IMR-90 (cell line): ENCODE measurements around the gene MAPK9. TPM values are rescaled to one million over a fixed set of nuclear protein-coding genes. Genes with fewer than 3 reads are reported as not detected.

Source experiments
- ATAC-seq: fragments of 200-7000 bp; cut with Tn5 transposase; 2 replicates; pipeline ENCODE4 v1.9.1; 2020; ENCODE audit warnings: low read depth, mild to moderate bottlenecking, moderate library complexity
- BruUV-seq: library from RNA; stranded (reverse); fragments of 400-500 nt; replicated peaks from 2 replicates; lab custom pipeline; 2021; lab: Mats Ljungman, UMichigan
- CTCF ChIA-PET: fragments of 300-600 bp; formaldehyde crosslinking; extraction: SDS; loops from one replicate; lab custom pipeline; 2021; ENCODE audit warnings: antibody characterized with exemption; lab: Yijun Ruan, JAX
- POLR2A ChIA-PET: fragments of 300-600 bp; sonication (Branson Sonifier 250); formaldehyde crosslinking; loops from one replicate; lab custom pipeline; 2022; ENCODE audit warnings: antibody characterized with exemption; ENCODE audit not compliant: unreplicated experiment; lab: Charles Lee
- DNase-seq: peaks from one replicate; pipeline ENCODE4 v3.0.0; 2013
- H2AFZ ChIP-seq: replicated peaks from 2 replicates; pipeline ENCODE3; 2013; ENCODE audit warnings: low read length, mild to moderate bottlenecking; ENCODE audit not compliant: poor library complexity
- H2AK5ac ChIP-seq: 2 replicates; pipeline ENCODE4 v1.6.1; 2013; ENCODE audit warnings: low read depth, low read length, inconsistent platforms
- H2AK9ac ChIP-seq: replicated peaks from 2 replicates; pipeline ENCODE3; 2013; ENCODE audit warnings: mild to moderate bottlenecking, low read depth, low read length, moderate library complexity; ENCODE audit not compliant: poor library complexity
- H2BK120ac ChIP-seq: 2 replicates; pipeline ENCODE4 v1.6.1; 2013; ENCODE audit warnings: low read depth, low read length, inconsistent platforms
- H2BK15ac ChIP-seq: 3 replicates; pipeline ENCODE4 v1.6.1; 2013; ENCODE audit warnings: low read depth, low read length, inconsistent platforms
- H2BK20ac ChIP-seq: 2 replicates; pipeline ENCODE4 v1.6.1; 2013; ENCODE audit warnings: low read depth, mild to moderate bottlenecking, inconsistent platforms, low read length, moderate library complexity
- H2BK5ac ChIP-seq: 2 replicates; pipeline ENCODE4 v1.6.1; 2013; ENCODE audit warnings: mild to moderate bottlenecking, low read depth, low read length, inconsistent platforms; ENCODE audit not compliant: poor library complexity, severe bottlenecking
- H3K14ac ChIP-seq: replicated peaks from 2 replicates; pipeline ENCODE4 v1.6.1; 2013; ENCODE audit warnings: low read depth, low read length, inconsistent platforms
- H3K18ac ChIP-seq: 2 replicates; pipeline ENCODE4 v1.6.1; 2013; ENCODE audit warnings: low read depth, low read length, control low read depth
- H3K23ac ChIP-seq: 2 replicates; pipeline ENCODE4 v1.6.1; 2013; ENCODE audit warnings: low read depth, low read length, inconsistent platforms
- H3K27ac ChIP-seq: 2 replicates; pipeline ENCODE4 v1.5.1; 2013; ENCODE audit warnings: mild to moderate bottlenecking, control low read depth, low read length; ENCODE audit not compliant: insufficient read depth
- H3K27me3 ChIP-seq: 2 replicates; pipeline ENCODE4 v1.6.1; 2013; ENCODE audit warnings: low read length; ENCODE audit not compliant: control insufficient read depth, insufficient read depth
- H3K36me3 ChIP-seq: 2 replicates; pipeline ENCODE4 v1.6.1; 2013; ENCODE audit warnings: low read length, mixed read lengths; ENCODE audit not compliant: control insufficient read depth, insufficient read depth
- H3K4ac ChIP-seq: 2 replicates; pipeline ENCODE4 v1.6.1; 2013; ENCODE audit warnings: low read depth, low read length, inconsistent platforms
- H3K4me1 ChIP-seq: 2 replicates; pipeline ENCODE4 v1.6.1; 2013; ENCODE audit warnings: low read length, mixed read lengths; ENCODE audit not compliant: control insufficient read depth, insufficient read depth
- H3K4me2 ChIP-seq: 2 replicates; pipeline ENCODE4 v1.6.1; 2013; ENCODE audit warnings: low read depth, mild to moderate bottlenecking, control low read depth, low read length, moderate library complexity
- H3K4me3 ChIP-seq: 2 replicates; pipeline ENCODE4 v1.5.1; 2013; ENCODE audit warnings: low read depth, mild to moderate bottlenecking, control low read depth, low read length, moderate library complexity; ENCODE audit not compliant: insufficient read depth
- H3K56ac ChIP-seq: 2 replicates; pipeline ENCODE4 v1.6.1; 2013; ENCODE audit warnings: low read length, inconsistent platforms; ENCODE audit not compliant: insufficient read depth; ENCODE audit errors: extremely low read depth
- H3K79me1 ChIP-seq, 2 experiments: 2 replicates each; pipeline ENCODE4 v1.6.1; 2013; ENCODE audit warnings: low read length in 2 of 2, inconsistent platforms in 1 of 2, low read depth in 1 of 2
- H3K9ac ChIP-seq: 2 replicates; pipeline ENCODE4 v1.6.1; 2013; ENCODE audit warnings: low read depth, low read length, control low read depth
- H3K9me1 ChIP-seq: 2 replicates; pipeline ENCODE4 v1.6.1; 2013; ENCODE audit warnings: low read length, inconsistent platforms; ENCODE audit not compliant: insufficient read depth
- H3K9me3 ChIP-seq: 2 replicates; pipeline ENCODE4 v1.6.1; 2013; ENCODE audit warnings: low read length; ENCODE audit not compliant: control insufficient read depth, insufficient read depth
- H4K20me1 ChIP-seq: 2 replicates; pipeline ENCODE4 v1.6.1; 2013; ENCODE audit warnings: low read length, inconsistent platforms; ENCODE audit not compliant: insufficient read depth
- H4K5ac ChIP-seq: 2 replicates; pipeline ENCODE4 v1.6.1; 2013; ENCODE audit warnings: mild to moderate bottlenecking, low read depth, low read length, control low read depth
- H4K8ac ChIP-seq, 2 experiments: 2 replicates each; pipeline ENCODE4 v1.6.1; 2013; ENCODE audit warnings: low read depth in 2 of 2, low read length in 2 of 2, control low read depth in 1 of 2, inconsistent platforms in 1 of 2
- H4K91ac ChIP-seq: 2 replicates; pipeline ENCODE4 v1.6.1; 2013; ENCODE audit warnings: low read depth, low read length, inconsistent platforms; ENCODE audit not compliant: insufficient read depth
- BHLHE40 ChIP-seq: fragments of 150-350 bp; IDR thresholded peaks from 2 replicates; pipeline ENCODE4 v1.6.1; 2016; ENCODE audit warnings: mild to moderate bottlenecking, low read depth, low read length
- CHD1 ChIP-seq: IDR thresholded peaks from 2 replicates; pipeline ENCODE4 v1.6.1; 2012; ENCODE audit warnings: low read depth, low read length, improper control_type of control experiment
- FOS ChIP-seq: fragments of 150-350 bp; IDR thresholded peaks from 2 replicates; pipeline ENCODE4 v1.6.1; 2016; ENCODE audit warnings: low read depth, low read length
- MAFK ChIP-seq: IDR thresholded peaks from 2 replicates; pipeline ENCODE4 v1.6.1; 2012; ENCODE audit warnings: low read depth, low read length, improper control_type of control experiment
- MXI1 ChIP-seq: IDR thresholded peaks from 2 replicates; pipeline ENCODE4 v1.6.1; 2012; ENCODE audit warnings: low read depth, mild to moderate bottlenecking, low read length, moderate library complexity, borderline replicate concordance
- NFE2L2 ChIP-seq: fragments of 150-350 bp; IDR thresholded peaks from 2 replicates; pipeline ENCODE4 v1.6.1; 2016; ENCODE audit warnings: low read depth, mild to moderate bottlenecking, low read length
- RAD21 ChIP-seq: IDR thresholded peaks from 2 replicates; pipeline ENCODE4 v1.6.1; 2012; ENCODE audit warnings: low read length, improper control_type of control experiment
- RFX5 ChIP-seq: IDR thresholded peaks from 2 replicates; pipeline ENCODE4 v1.8.0; 2012; ENCODE audit warnings: low read depth, mild to moderate bottlenecking, low read length, moderate library complexity
- WGBS, 2 experiments: methylation state at CpG; one replicate each; pipeline versions ENCODE4 v1.1.5 to v1.1.7; 2013; ENCODE audit warnings: missing lambda C conversion rate in 2 of 2; ENCODE audit not compliant: insufficient read length in 1 of 2; ENCODE audit errors: extremely low coverage in 2 of 2; 5-methylcytosine and 5-hydroxymethylcytosine counted together
- dilution Hi-C: fragments of 300-500 bp; cut with HindIII; formaldehyde crosslinking; loops from one replicate; pipeline ENCODE4 v1.14.3; 2018; ENCODE audit warnings: low sequenced_read_pairs; ENCODE audit not compliant: unreplicated experiment
- in situ Hi-C: fragments of 300-500 bp; cut with MboI; formaldehyde crosslinking; loops from 3 replicates; pipeline ENCODE4 v1.14.3; 2019; ENCODE audit warnings: low sequenced_read_pairs, inconsistent platforms, mixed read lengths
- intact Hi-C: fragments of 100-400 bp; cut with micrococcal nuclease; formaldehyde crosslinking; loops from 2 replicates; pipeline ENCODE4 v1.10.0; 2022
- polyA plus RNA-seq, 3 experiments: library from polyadenylated mRNA; depleted of rRNA; stranded (reverse); fragments of >200 nt; gene quantifications; 2 replicates each; pipeline ENCODE4 v1.2.3, GENCODE V29; 2012; ENCODE audit warnings: low replicate concordance in 1 of 3
- total RNA-seq: library from RNA; depleted of rRNA; stranded (reverse); fragments of >200 nt; gene quantifications from 2 replicates; pipeline ENCODE4 v1.2.3, GENCODE V29; 2012
- TF ChIP-seq, protein P1 (sequence below): fragments of 150-350 bp; IDR thresholded peaks from 2 replicates; pipeline ENCODE4 v1.6.1; 2017; ENCODE audit warnings: mild to moderate bottlenecking, antibody characterized with exemption, low read length, low read depth
- TF ChIP-seq, protein P2 (sequence below): conservative IDR thresholded peaks from 2 replicates; pipeline ENCODE4 v1.5.1; 2012; ENCODE audit warnings: mild to moderate bottlenecking, low read depth, low read length, improper control_type of control experiment

MAPK9 gene
- total and polyA plus RNA-seq, 2 of the 4 experiments (the other 2 are of a cell fraction), result 22.9 to 23.3 TPM

DNA sequence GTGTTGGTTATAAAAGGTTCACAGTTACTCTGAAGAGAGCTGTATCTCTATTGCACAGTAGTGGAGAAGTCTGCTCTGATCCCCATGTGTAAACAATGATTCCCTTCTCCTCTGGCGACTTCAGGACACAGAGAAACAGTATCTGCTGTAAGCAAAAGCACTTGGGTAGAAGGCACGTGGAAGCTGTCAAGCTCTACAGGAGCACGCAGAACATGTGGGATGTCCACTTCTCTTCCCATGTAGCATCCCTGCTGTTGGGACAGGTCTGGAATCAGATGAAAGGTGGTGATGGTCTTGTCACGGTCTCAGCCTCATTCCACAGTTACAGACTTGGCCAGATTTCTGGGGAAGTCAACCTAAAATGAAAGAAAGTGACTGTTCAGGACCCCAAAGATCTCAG lies 9.4 kb upstream of the MAPK9 start:
- CTCF ChIA-PET, result interaction anchor here (1.8 kb wide), 1 partner anchor 28 kb away, joined by 4 read pairs; no protein-coding TSS in a partner anchor
- ATAC-seq (no peak), DNase-seq (no peak)
- Histone ChIP-seq H3K9me3 (no peaks in the 10 kb centered on the region), H2AK9ac (no peak overlapping the region), H2BK5ac (no peak overlapping the region), H3K18ac (no peak overlapping the region), H4K8ac (no peak overlapping the region), H3K9me1 (peaks cover 9% of the 10 kb centered on the region; the same call in 1 of the 2 replicates), H3K27me3 (no peaks in the 10 kb centered on the region), H3K36me3 (peaks cover 18% of the 10 kb centered on the region), H3K27ac (no peak overlapping the region), H3K56ac (no peak overlapping the region), H3K4ac (no peak overlapping the region), H4K20me1 (no peaks in the 10 kb centered on the region), H3K9ac (no peak overlapping the region), H2BK15ac (no peak overlapping the region), H4K91ac (no peak overlapping the region), H4K5ac (no peak overlapping the region), H2BK20ac (no peak overlapping the region), H3K23ac (no peak overlapping the region), H3K4me2 (no peak overlapping the region), H3K4me3 (no peak overlapping the region), H2BK120ac (no peak overlapping the region), H3K4me1 (no peaks in the 10 kb centered on the region), H3K14ac (no peak overlapping the region), H3K79me1 (no peaks in the 10 kb centered on the region), H2AFZ (no peak overlapping the region), H2AK5ac (no peak overlapping the region)
- intact Hi-C loops (no loop called here), in situ Hi-C loops (no loop called here), dilution Hi-C loops (no loop called here)
- no CpG with 5 or more reads among the region's 4 CpGs for WGBS, 2 experiments
- no TSS peak for BruUV-seq
- POLR2A ChIA-PET, result no interaction called here
- TF ChIP-seq NFE2L2 (no peak), BHLHE40 (no peak), MAFK (no peak), MXI1 (no peak), CHD1 (no peak), FOS (no peak), RFX5 (no peak), RAD21 (no peak)
- TF ChIP-seq, protein P1, sequence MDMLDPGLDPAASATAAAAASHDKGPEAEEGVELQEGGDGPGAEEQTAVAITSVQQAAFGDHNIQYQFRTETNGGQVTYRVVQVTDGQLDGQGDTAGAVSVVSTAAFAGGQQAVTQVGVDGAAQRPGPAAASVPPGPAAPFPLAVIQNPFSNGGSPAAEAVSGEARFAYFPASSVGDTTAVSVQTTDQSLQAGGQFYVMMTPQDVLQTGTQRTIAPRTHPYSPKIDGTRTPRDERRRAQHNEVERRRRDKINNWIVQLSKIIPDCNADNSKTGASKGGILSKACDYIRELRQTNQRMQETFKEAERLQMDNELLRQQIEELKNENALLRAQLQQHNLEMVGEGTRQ, result no peak
- TF ChIP-seq, protein P2, sequence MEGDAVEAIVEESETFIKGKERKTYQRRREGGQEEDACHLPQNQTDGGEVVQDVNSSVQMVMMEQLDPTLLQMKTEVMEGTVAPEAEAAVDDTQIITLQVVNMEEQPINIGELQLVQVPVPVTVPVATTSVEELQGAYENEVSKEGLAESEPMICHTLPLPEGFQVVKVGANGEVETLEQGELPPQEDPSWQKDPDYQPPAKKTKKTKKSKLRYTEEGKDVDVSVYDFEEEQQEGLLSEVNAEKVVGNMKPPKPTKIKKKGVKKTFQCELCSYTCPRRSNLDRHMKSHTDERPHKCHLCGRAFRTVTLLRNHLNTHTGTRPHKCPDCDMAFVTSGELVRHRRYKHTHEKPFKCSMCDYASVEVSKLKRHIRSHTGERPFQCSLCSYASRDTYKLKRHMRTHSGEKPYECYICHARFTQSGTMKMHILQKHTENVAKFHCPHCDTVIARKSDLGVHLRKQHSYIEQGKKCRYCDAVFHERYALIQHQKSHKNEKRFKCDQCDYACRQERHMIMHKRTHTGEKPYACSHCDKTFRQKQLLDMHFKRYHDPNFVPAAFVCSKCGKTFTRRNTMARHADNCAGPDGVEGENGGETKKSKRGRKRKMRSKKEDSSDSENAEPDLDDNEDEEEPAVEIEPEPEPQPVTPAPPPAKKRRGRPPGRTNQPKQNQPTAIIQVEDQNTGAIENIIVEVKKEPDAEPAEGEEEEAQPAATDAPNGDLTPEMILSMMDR, result no peak
